H7 (cell line): Measurements from ENCODE around the gene NPAS2. TPM values are rescaled to one million over a fixed set of nuclear protein-coding genes. Genes with fewer than 3 reads are reported as not detected.

Experiments used
- DNase-seq: peaks from one replicate; pipeline ENCODE4 v3.0.0; 2012
- H3K27me3 ChIP-seq: 2 replicates; pipeline ENCODE4 v1.6.0; 2011; ENCODE audit warnings: mild to moderate bottlenecking, low read length; ENCODE audit not compliant: control insufficient read depth, insufficient read depth
- H3K36me3 ChIP-seq: replicated peaks from 2 replicates; pipeline ENCODE4 v1.5.1; 2011; ENCODE audit warnings: low read length; ENCODE audit not compliant: control insufficient read depth, insufficient read depth
- H3K4me3 ChIP-seq: 2 replicates; pipeline ENCODE4 v1.5.1; 2011; ENCODE audit warnings: low read depth, mild to moderate bottlenecking, control low read depth, low read length, moderate library complexity; ENCODE audit not compliant: insufficient read depth
- total RNA-seq: library from RNA; depleted of rRNA; stranded (reverse); fragments of >200 nt; shearing (Covaris generic); gene quantifications from 2 replicates; pipeline ENCODE4 v1.2.3, GENCODE V29; 2014

Gene NPAS2
- total RNA-seq, 1 experiment from 2014 or later: 0.42 TPM

DNA sequence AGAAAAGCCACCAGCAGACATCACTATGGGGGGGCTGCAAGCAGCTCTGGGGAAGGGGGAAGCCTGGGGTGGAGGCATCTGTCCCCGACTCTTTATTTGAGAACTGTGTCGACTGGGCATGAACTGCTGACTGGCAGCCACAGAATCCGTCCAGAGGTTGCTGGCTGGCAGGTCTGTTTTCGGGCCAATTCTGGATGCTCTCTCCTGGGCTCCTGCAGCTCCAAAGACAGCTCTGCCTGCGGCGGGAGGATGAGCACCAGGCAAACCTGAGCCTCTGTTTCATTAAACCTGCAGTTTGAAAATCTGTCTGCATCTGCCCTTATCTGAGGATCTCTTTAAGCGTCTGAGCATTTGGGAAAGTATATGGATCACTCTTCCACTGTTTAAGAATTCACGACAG, 147.8 kb downstream of the NPAS2 start:
- no peaks in the 10 kb centered on the region for H3K27me3 ChIP-seq
- no peak for DNase-seq
- H3K4me3 ChIP-seq: no peak overlapping the region
- H3K36me3 ChIP-seq: no peaks in the 10 kb centered on the region

DNA sequence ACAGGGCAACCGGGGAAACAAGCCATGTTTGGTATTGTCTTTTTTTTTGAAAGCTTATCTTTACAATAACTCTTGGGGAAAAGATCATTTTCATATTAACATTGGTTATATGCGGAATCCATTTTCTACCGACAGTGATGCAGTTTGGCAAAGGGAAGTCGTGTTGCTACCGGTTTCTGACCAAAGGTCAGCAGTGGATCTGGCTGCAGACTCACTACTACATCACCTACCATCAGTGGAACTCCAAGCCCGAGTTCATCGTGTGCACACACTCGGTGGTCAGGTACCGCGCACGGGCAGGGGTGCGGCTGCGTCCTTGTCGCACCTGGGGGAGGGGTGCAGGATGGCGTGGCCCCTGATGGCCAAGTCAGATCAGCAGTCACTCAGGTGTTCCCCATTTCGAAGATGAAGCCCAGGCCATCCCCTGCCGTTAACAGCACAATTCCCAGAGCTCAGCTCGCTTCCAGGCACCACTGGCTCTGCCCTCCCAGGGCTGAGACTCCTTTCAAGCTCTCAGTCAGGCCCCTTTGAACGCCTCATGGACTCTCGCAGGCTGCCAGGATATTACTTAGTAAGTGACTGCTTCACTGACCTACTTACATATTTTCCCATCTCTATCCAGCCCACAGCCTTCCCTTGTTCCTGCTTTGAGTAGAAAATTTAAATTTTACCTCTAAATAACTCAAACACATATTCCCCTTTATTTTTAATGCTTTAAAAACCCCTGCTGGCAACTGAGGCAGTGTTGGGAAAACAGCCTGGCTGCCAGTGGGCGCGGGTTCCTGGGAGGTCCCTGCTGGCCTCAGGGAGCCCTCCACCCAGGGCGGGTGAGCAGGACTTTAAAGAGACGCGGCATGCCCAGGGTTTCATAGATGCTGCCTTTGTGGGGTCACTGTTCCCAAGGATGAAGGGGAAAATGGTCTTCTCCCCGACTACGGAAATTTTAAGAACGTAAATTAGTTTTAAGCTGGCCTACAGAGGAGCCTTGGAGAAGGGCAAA, 148.5 kb downstream of the NPAS2 start:
- H3K36me3 ChIP-seq: no peaks in the 10 kb centered on the region
- H3K27me3 ChIP-seq: no peaks in the 10 kb centered on the region
- DNase-seq: no peak
- no peak overlapping the region for H3K4me3 ChIP-seq

DNA sequence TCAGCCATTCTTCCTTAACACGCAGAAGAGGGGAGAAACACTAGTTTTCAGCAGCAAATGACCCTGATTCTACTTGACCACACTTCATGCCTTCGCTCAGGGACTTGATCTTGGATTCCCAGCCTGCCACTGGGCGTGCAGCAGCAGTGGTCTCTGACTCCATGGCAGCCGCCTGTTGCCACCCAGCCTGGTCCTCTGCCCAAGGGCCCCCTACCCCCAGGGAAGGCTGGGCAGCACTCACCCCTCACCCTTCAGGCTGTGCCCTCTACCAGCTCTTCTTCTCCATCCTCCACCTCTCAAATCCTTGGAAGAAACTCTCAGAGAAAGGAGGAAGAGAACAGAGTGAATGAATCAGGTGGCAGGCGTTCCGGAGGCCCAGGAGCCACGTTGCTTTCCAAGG, 150.1 kb downstream of the NPAS2 start:
- H3K4me3 ChIP-seq: no peak overlapping the region
- no peak for DNase-seq
- H3K27me3 ChIP-seq: no peaks in the 10 kb centered on the region
- H3K36me3 ChIP-seq: no peaks in the 10 kb centered on the region

DNA sequence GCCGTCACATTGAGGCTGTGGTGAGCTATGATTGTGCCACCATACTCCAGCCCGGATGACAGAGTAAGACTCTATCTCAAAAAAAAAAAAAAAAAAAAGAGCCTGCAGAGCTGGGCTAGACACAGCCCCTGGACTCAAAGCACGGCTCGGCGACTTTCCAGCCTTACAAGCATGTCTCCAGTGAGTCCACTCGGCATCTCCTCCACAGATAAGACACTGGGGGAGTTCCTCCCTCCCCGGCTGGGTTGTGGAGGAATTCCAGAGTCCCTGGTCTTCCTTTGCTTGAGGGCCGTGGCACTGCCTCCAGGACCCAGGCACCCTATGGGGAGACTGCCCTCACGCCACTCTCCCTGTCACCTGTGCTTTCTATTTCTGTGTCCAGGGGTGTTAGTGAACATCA, 151.3 kb downstream of the NPAS2 start:
- Histone ChIP-seq H3K4me3 (no peak overlapping the region), H3K36me3 (no peaks in the 10 kb centered on the region), H3K27me3 (no peaks in the 10 kb centered on the region)
- DNase-seq: no peak

DNA sequence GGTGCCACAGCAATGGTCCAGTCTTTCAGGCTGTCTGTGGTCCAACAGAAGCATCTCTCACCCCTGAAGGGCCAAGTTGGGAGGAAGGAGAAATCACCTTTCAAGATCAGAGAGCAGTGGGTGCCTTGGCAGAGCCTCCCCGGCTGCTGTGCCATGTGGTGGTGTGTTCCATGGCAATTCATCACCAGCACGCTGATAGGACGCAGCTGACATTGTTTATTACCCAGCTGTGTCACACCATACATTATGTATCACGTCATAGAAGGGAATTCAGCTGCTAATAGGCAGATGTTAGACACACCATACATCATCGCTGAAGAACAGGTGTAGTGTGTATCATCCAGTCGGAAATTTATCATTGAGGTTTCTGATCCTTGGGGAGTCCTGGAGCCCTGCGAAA, 152.5 kb downstream of the NPAS2 start:
- no peak overlapping the region for H3K4me3 ChIP-seq
- no peaks in the 10 kb centered on the region for H3K27me3 ChIP-seq
- DNase-seq: no peak
- H3K36me3 ChIP-seq: no peaks in the 10 kb centered on the region

DNA sequence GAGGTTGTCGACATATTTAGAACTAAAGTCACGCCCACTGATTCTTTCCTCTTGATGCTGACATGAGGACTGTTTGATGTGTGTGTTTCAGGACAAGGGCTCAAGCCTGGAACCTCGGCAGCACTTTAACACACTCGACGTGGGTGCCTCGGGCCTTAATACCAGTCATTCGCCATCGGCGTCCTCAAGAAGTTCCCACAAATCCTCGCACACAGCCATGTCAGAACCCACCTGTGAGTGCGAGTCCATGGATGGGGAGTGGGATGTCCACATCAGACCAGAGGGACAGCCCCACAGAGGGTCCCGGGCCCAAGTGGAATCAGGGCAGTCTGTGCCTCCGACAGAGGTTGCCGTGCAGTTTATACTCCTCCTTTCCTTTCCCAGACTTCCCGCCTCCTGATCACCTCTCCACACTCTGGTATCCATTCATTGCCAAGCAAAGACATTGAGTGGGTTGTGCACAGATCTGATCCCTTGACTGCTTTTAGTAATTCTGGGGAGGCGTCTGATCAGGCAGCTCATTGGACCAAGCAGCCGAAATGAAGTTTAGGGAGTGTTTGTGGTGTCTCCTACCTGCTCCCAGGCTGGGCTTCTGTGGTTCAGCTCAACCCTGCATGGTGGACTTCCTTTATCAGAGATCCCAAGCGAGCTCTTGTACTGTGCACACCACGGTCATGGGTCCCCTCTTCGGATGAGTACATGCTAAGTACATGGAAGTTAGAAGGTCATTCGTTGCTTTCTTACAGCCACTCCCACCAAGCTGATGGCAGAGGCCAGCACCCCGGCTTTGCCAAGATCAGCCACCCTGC, 155.0 kb downstream of the NPAS2 start:
- Histone ChIP-seq H3K27me3 (no peaks in the 10 kb centered on the region), H3K36me3 (no peaks in the 10 kb centered on the region), H3K4me3 (no peak overlapping the region)
- DNase-seq: no peak

DNA sequence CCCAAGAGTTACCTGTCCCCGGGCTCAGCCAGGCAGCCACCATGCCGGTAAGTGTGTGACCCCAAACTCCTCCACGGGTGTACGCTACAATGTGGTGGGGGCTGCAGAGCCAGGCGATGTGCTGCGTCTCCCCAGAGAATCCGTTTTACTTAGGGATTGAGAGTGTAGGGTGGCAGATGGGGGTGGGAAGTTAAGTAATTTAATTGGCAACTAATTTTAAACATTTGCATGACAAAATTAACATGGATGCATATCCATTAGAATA, 155.5 kb downstream of the NPAS2 start:
- DNase-seq: no peak
- no peaks in the 10 kb centered on the region for H3K27me3 ChIP-seq
- no peaks in the 10 kb centered on the region for H3K36me3 ChIP-seq
- no peak overlapping the region for H3K4me3 ChIP-seq

DNA sequence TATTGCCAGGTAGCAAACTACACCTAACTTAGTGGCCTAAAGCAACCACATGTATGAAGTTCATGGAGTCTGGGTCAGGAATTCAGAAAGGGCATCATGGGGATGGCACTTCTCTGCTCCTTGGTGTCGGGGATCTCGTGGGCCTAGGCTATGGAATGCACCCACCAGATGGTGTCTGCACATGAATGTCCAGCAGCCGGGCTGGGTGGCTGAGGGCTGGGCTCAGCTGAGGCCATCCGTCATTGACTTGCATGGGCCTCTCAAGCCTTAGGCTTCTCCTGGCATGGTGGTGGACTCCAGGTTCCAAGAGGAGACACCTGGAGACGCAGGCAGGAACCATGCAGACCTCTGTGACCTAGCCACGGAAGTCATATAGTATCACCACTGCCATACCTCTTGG, 156.1 kb downstream of the NPAS2 start:
- H3K4me3 ChIP-seq: no peak overlapping the region
- no peaks in the 10 kb centered on the region for H3K36me3 ChIP-seq
- no peaks in the 10 kb centered on the region for H3K27me3 ChIP-seq
- no peak for DNase-seq

DNA sequence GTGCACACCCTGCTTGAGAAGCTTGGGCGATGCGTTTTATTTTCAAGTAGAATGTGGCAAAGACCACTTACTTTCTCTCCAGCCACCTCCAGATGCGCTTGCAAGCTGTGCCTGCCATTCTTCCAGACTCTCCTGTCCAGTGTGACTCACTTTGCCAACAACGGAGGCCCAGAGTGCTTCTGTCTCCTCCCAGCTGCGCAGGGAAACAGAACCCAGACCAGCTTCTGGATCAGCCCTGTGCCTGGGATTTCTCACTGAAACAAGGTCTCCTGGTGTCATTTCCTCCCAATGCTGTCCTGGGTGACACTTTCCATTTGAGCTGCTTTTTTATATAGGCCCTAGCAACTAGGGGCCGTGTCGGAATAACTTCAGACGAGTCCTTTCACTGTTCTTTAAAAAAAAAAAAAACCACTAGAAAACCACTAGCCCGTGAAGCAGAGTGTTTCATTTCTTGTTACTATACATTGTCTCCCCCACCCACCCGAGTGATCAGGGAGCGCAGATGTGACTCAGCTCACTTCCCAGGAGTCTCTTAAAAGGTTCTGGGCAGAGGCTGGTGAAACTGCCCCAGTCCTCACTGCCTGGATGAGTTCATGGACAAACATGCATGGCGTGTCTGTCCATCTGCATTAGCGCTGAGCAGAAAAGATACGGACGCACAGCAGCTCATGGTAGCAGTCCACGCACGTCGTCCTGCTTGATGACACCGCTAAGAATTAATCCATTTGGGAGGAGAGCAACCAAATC, 156.9 kb downstream of the NPAS2 start:
- Histone ChIP-seq H3K4me3 (no peak overlapping the region), H3K27me3 (no peaks in the 10 kb centered on the region)
- DNase-seq: no peak

DNA sequence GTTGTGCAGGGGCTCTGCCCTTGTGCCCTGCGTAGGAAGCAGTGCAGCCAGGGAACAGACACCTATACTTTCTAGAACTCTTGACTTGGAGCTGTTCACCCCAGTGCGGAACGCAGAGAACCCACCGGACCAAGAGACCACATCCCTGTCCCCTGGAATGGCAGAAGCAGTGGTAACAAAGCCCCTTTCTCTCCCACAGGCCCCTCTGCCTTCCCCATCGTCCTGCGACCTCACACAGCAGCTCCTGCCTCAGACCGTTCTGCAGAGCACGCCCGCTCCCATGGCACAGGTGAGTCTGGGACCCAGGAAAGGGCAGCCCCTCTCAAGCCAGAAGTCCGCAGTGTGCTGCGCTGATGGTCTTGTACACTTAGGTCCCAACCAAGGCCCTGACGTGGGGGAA, 157.6 kb downstream of the NPAS2 start:
- H3K36me3 ChIP-seq: no peaks in the 10 kb centered on the region
- no peaks in the 10 kb centered on the region for H3K27me3 ChIP-seq
- no peak for DNase-seq
- no peak overlapping the region for H3K4me3 ChIP-seq

More for the DNA sequence above, 156.9 kb downstream of the NPAS2 start:
- no peaks in the 10 kb centered on the region for H3K36me3 ChIP-seq

DNA sequence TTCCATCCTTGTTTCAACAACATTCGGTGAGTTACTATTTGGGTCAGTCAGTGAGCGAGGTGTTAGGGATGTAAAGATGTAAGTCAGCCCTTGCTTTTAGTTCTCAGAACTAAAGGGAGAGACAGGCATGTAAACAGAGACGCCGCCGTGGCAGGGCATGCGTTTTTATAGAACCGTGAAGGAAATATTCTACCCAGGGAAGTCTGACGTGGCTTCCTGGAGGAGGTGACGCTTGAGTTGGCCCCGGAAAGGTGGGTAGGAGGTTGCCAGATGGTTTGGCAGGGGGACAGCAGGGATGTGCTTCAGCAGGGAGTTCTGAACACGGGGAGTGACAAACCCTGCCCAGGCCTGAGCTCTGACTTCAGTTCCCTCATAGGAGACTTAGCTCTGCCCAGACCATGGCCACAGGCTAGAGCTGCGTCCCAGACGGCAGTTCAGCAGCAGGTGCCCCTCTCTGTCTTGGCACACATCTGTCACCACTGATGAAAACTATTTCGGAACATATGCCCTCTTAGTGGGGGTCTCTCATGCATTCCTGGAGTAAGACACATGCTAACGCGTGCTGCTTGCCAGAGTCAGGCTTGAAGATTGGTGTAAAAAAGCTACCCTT, 158.7 kb downstream of the NPAS2 start:
- Histone ChIP-seq H3K36me3 (no peaks in the 10 kb centered on the region), H3K27me3 (no peaks in the 10 kb centered on the region), H3K4me3 (no peak overlapping the region)
- DNase-seq: no peak

DNA sequence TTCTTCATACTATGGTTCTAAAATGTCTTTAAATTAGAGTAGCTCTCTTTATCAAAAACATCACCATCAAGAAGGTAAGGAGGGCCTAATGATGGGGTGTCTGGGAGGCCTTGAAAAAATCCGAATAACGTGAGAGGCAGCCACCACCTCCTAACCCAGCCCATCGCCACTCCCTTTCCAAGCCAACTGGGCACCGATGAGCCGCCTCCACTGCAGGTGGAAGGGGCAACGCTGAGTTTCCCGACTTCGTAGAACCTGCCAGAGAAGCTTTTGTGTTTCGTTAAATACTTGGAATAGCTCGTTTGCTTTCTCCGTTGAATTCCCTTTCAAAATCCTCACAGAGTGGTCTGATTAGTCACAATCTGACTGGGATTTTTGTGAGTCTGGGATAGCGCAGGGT, 160.1 kb downstream of the NPAS2 start:
- Histone ChIP-seq H3K4me3 (no peak overlapping the region), H3K27me3 (no peaks in the 10 kb centered on the region), H3K36me3 (no peaks in the 10 kb centered on the region)
- no peak for DNase-seq

DNA sequence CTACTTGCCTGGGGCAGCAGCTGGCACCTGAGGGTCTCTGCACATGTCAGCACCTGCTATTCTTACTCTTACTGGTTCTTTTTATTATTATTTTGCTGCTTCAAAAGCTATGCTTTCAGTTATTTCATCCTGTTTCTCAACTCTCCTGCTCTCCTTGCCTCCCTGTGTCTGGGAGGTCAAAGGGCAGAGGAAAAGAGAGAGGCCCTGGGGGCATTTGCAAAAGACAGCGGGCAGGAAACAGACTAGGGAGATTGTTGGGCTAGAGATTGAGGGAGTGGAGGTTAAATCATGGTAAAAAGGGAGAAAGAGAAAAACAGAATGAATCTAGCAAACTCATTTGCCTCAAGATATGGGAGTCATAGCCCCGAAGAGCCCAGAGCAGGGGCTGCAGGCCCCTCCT, 161.1 kb downstream of the NPAS2 start:
- no peak for DNase-seq
- H3K36me3 ChIP-seq: no peaks in the 10 kb centered on the region
- H3K4me3 ChIP-seq: no peak overlapping the region
- no peaks in the 10 kb centered on the region; the same call in 1 of the 2 replicates for H3K27me3 ChIP-seq

DNA sequence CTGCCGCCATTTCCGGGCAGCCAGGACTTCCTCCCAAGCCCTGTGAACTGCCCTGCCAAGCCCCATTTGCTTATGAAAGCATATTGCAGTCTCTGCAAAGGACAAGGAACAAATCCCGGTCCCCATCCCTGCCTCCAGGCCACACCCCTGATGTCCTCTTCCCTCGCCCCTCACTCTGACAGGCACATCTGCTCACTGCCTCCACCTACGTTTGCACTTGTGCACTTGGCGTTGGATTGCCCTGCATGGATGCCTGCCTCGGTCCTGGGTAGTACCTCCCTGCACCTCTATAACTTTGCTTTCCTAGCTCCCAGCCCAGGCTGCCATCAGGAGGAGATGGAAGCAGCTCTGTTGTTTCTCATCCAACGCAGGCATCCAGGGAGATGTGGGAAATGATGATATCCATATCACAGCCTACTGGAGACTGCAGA, 162.5 kb downstream of the NPAS2 start:
- peak; percentile 62 for DNase-seq
- Histone ChIP-seq H3K4me3 (no peak overlapping the region), H3K36me3 (no peaks in the 10 kb centered on the region), H3K27me3 (no peaks in the 10 kb centered on the region; the same call in 1 of the 2 replicates)
